Astrocyte of the cerebellum (primary cell): ENCODE measurements around the gene TDRD15.
A peak's percentile ranks its signal among the peaks of the same experiment; 100 is the strongest.

ENCODE experiments used
- DNase-seq: peaks from one replicate; pipeline ENCODE4 v3.0.0-alpha.2; 2011; ENCODE audit warnings: low read depth
- H3K4me3 ChIP-seq: 2 replicates; pipeline ENCODE4 v1.5.1; 2011; ENCODE audit warnings: mild to moderate bottlenecking, low read depth, low read length, moderate library complexity
- CTCF ChIP-seq: IDR thresholded peaks from 2 replicates; pipeline ENCODE4 v1.5.1; 2012; ENCODE audit warnings: low read length, low read depth, moderate library complexity, mild to moderate bottlenecking; ENCODE audit errors: missing control alignments
- in situ Hi-C: cut with HindIII; loops from 2 replicates; pipeline ENCODE4 v1.10.0; 2017; ENCODE audit warnings: low sequenced_read_pairs

Gene TDRD15

GRCh38 chr2:21161832-21162614, 38.3 kb downstream of the TDRD15 start:
- no peak for DNase-seq
- in situ Hi-C loops: no loop called here
- no peak for TF ChIP-seq CTCF
- H3K4me3 ChIP-seq: no peak overlapping the region

GRCh38 chr2:21162615-21162878, 38.8 kb downstream of the TDRD15 start:
- in situ Hi-C loops: no loop called here
- H3K4me3 ChIP-seq: no peak overlapping the region
- no peak for DNase-seq
- TF ChIP-seq CTCF: no peak

- TF ChIP-seq CTCF: no peak
- in situ Hi-C loops: no loop called here
- no peak for DNase-seq
- no peak overlapping the region for H3K4me3 ChIP-seq
Observed at GRCh38 chr2:21163213-21163612, 39.4 kb downstream of the TDRD15 start.

- no peak for DNase-seq
- no peak overlapping the region for H3K4me3 ChIP-seq
- no peak for TF ChIP-seq CTCF
- in situ Hi-C loops: no loop called here
Observed at GRCh38 chr2:21165350-21165749, 41.6 kb downstream of the TDRD15 start.

GRCh38 chr2:21175895-21176646, 52.3 kb downstream of the TDRD15 start:
- DNase-seq: peak; percentile 0
- no peak for TF ChIP-seq CTCF
- no peak overlapping the region for H3K4me3 ChIP-seq
- in situ Hi-C loops: no loop called here

- in situ Hi-C loops: no loop called here
- TF ChIP-seq CTCF: no peak
- H3K4me3 ChIP-seq: no peak overlapping the region
- no peak for DNase-seq
Observed at GRCh38 chr2:21181957-21182356, 58.2 kb downstream of the TDRD15 start.
